Stimulated activated CD4-positive, alpha-beta T cell treated with anti-CD3 and anti-CD28 coated beads, Interleukin-1b, Interleukin-23, amount 100 ng/mL, for 1 hour (primary cell): Measurements from ENCODE around the gene OR2C3.
"Not testable (repeated sequence)": the region's sequence is repeated elsewhere in the genome, so short reads cannot be mapped to it uniquely, and the experiment has no call there.

ENCODE experiments used
- DNase-seq, 2 donors: peaks; one replicate each; pipeline ENCODE4 v3.0.0-alpha.2; 2020; ENCODE audit warnings: low read depth in 2 of 2

Gene OR2C3

GRCh38 chr1:247517795-247518612 is 18.2 kb downstream of the OR2C3 start:
- DNase-seq: no peak

DNA sequence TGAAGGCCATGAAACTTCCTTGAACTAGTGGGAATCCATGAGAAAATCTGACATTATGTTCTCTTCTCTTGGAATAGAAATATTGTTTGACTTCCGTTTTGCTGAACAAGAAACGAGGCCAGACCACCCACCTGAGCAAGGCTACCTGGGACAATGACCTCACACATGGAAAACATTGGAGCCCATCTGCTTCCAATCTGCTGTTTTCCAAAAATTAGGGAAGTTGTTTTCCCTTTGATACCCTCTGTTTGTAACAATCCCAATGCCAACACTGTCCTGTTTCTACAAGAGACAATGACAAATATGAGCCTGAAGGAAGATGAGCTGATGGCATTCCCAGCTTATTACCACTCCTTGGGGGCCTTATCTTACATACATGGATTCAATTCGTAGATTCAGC is 29.4 kb downstream of the OR2C3 start:
- no peak for DNase-seq

DNA sequence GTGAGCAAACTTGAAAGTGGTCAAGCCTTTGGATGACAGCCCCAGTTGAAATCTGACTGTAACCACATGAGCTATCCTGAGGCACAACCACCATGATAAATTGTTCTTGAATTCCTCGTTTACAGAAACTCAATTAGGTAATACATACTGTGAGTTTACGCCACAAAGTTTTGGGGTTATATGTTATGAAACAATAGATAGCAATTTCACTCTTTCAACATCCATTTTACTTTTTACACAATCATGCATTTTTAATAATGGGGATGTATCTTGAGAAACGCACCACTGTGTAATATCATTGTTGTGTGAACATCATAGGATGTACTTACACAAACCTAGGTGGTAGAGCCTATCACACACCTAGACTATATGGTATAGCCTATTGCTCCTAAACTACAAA is 35.4 kb downstream of the OR2C3 start:
- no peak for DNase-seq

- no peak for DNase-seq
Observed at GRCh38 chr1:247496581-247497285, 39.5 kb downstream of the OR2C3 start.

DNA sequence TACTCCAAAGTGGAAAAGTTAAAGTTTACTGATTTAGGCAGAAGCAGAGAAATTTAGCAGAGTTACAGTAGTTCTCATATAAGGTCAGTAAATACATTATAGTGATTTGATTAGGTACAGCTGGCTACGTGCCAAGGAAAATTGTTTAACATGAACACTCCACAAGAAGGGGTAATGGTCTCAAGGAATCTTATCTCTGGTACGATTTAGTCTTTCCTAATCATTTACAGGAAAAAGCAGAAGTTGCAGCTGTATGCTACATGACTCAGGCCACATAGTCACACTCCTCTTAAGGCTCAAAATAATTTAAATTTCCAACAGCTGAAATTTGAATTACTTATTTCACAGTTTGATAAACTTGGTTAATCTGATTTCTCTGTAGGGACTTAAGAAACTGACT is 41.5 kb downstream of the OR2C3 start:
- DNase-seq: no peak

GRCh38 chr1:247493106-247493505 is 43.1 kb downstream of the OR2C3 start:
- DNase-seq: no peak

GRCh38 chr1:247491328-247491727 is 44.9 kb downstream of the OR2C3 start:
- DNase-seq: no peak

GRCh38 chr1:247487057-247487456 is 49.2 kb downstream of the OR2C3 start:
- DNase-seq: no peak

DNA sequence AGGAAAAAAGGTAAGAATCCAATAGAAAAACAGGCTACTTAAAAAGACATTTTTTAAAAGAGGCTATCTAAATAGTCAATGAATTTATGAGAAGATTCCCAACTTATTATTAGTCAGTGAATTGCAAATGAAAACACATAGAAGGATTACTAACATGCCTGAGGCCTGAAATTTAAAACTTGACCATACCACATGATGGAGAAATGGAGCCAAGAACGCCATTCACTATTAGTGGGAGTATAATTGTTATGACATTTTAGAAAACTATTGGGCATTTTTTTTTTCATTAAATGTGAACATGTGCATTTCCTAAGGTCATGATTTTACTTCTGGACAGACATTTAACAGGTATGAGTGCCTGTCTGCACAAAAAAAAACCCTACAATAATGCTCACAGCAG is 53.5 kb downstream of the OR2C3 start:
- no peak for DNase-seq

DNA sequence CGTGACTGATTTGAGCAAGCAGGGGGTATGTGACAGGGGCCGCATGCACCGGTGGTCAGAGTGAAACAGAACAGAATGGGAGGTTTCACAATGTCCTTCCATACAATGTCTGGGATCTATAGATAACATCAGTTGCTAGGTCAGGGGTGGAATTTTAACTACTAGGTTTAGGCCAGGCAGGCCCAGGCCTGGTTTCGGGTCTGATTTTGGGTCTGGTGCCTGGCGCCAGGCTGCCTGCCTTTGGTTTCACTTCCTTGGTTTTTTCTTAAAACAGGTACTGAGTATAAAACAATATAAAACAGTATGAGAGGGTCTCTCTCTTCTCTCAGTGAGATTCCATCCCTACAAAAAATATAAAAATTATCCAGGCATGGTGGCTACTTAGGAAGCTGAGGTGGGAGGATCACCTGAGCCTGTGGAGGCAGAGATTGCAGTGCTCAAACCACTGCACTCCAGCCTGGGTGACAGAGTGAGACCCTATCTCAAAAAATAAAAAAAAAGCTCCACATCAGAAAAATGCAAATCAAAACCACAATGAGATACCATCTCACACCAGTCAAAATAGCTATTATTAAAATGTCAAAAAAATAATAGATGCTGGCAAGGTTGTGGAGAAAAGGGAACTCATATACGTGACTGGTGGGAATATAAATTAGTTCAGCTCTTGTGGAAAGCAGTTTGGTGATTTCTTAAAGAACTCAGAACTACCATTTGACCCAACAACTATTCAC is 59.7 kb downstream of the OR2C3 start:
- DNase-seq: not testable (repeated sequence)

- no peak for DNase-seq
Observed at GRCh38 chr1:247475793-247476192, 60.4 kb downstream of the OR2C3 start.
